Measurements from ENCODE around the gene TM4SF20. TPM values are rescaled to one million over a fixed set of nuclear protein-coding genes. Genes with fewer than 3 reads are reported as not detected.

Gene TM4SF20
- polyA plus RNA-seq, 1 of the 3 experiments (the other 2 are of a cell fraction), result 0.03 TPM

DNA sequence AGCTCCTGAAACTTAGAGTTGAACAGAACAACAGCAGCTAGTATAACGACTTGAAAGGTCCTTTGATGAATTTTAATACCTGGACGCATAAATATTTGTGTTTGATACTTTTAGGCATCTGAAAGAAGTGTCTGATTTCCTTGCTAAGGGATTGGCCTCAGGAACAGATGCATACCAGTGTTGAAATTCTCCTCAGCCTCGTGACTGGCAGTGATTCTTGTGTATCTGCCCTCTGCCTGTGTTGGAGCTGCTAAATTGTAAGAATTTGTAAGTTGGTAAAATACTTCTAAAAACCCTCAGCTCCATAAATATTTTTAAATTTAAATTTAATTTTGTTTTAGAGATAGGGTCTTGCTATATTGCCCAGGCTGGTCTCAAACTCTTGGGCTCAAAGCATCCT lies 31.1 kb upstream of the TM4SF20 start:
- DNase-seq, result no peak
- H3K9ac ChIP-seq, result no peak overlapping the region
- H3K4me2 ChIP-seq, result no peak overlapping the region
- H3K9me3 ChIP-seq, result no peaks in the 10 kb centered on the region
- H2AFZ ChIP-seq (ENCODE audit: low read depth), result no peak overlapping the region
- no peaks in the 10 kb centered on the region for H3K79me2 ChIP-seq (ENCODE audit: insufficient read depth)
- H3K36me3 ChIP-seq (replicated peaks in 1 of 2; ENCODE audit: control insufficient read depth in 1 of 2, insufficient read depth in 2 of 2, low read length in 1 of 2), result no peaks in the 10 kb centered on the region
- H4K20me1 ChIP-seq (ENCODE audit: insufficient read depth), result no peaks in the 10 kb centered on the region
- no peak overlapping the region for H3K27ac ChIP-seq (ENCODE audit: low read depth in 2 of 2, low read length in 1 of 2)
- no peak overlapping the region for H3K4me3 ChIP-seq (ENCODE audit: low read depth in 2 of 2, low read length in 1 of 2)
- WGBS (ENCODE audit: low lambda C conversion rate), result 87% methylated on average over 3 of the region's 3 CpGs
- TF ChIP-seq, protein P1, sequence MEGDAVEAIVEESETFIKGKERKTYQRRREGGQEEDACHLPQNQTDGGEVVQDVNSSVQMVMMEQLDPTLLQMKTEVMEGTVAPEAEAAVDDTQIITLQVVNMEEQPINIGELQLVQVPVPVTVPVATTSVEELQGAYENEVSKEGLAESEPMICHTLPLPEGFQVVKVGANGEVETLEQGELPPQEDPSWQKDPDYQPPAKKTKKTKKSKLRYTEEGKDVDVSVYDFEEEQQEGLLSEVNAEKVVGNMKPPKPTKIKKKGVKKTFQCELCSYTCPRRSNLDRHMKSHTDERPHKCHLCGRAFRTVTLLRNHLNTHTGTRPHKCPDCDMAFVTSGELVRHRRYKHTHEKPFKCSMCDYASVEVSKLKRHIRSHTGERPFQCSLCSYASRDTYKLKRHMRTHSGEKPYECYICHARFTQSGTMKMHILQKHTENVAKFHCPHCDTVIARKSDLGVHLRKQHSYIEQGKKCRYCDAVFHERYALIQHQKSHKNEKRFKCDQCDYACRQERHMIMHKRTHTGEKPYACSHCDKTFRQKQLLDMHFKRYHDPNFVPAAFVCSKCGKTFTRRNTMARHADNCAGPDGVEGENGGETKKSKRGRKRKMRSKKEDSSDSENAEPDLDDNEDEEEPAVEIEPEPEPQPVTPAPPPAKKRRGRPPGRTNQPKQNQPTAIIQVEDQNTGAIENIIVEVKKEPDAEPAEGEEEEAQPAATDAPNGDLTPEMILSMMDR (IDR thresholded peaks at IDR 0.05), result no peak
- TF ChIP-seq, protein P2, sequence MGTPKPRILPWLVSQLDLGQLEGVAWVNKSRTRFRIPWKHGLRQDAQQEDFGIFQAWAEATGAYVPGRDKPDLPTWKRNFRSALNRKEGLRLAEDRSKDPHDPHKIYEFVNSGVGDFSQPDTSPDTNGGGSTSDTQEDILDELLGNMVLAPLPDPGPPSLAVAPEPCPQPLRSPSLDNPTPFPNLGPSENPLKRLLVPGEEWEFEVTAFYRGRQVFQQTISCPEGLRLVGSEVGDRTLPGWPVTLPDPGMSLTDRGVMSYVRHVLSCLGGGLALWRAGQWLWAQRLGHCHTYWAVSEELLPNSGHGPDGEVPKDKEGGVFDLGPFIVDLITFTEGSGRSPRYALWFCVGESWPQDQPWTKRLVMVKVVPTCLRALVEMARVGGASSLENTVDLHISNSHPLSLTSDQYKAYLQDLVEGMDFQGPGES (IDR thresholded peaks at IDR 0.05; ENCODE audit: low read depth, low read length), result no peak
- TF ChIP-seq TCF12 (IDR thresholded peaks at IDR 0.05), result no peak
- no peak for TF ChIP-seq YY1 (IDR thresholded peaks at IDR 0.05; ENCODE audit: low read depth)
- TF ChIP-seq, protein P3, sequence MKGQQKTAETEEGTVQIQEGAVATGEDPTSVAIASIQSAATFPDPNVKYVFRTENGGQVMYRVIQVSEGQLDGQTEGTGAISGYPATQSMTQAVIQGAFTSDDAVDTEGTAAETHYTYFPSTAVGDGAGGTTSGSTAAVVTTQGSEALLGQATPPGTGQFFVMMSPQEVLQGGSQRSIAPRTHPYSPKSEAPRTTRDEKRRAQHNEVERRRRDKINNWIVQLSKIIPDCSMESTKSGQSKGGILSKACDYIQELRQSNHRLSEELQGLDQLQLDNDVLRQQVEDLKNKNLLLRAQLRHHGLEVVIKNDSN (IDR thresholded peaks at IDR 0.05; ENCODE audit: borderline replicate concordance, low read depth), result no peak
- TF ChIP-seq TAF1 (IDR thresholded peaks at IDR 0.05; ENCODE audit: borderline replicate concordance, low read depth, low read length), result no peak
- TF ChIP-seq NFIC (IDR thresholded peaks at IDR 0.05; ENCODE audit: borderline replicate concordance), result no peak
- TF ChIP-seq CHD2 (IDR thresholded peaks at IDR 0.05; ENCODE audit: low read length, partially characterized antibody), result no peak
- TF ChIP-seq, protein P4, sequence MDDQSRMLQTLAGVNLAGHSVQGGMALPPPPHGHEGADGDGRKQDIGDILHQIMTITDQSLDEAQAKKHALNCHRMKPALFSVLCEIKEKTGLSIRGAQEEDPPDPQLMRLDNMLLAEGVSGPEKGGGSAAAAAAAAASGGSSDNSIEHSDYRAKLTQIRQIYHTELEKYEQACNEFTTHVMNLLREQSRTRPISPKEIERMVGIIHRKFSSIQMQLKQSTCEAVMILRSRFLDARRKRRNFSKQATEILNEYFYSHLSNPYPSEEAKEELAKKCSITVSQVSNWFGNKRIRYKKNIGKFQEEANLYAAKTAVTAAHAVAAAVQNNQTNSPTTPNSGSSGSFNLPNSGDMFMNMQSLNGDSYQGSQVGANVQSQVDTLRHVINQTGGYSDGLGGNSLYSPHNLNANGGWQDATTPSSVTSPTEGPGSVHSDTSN (IDR thresholded peaks at IDR 0.05), result no peak
- no peak for TF ChIP-seq SIN3A (IDR thresholded peaks at IDR 0.05; ENCODE audit: borderline replicate concordance, low read depth, low read length)
- TF ChIP-seq, protein P5, sequence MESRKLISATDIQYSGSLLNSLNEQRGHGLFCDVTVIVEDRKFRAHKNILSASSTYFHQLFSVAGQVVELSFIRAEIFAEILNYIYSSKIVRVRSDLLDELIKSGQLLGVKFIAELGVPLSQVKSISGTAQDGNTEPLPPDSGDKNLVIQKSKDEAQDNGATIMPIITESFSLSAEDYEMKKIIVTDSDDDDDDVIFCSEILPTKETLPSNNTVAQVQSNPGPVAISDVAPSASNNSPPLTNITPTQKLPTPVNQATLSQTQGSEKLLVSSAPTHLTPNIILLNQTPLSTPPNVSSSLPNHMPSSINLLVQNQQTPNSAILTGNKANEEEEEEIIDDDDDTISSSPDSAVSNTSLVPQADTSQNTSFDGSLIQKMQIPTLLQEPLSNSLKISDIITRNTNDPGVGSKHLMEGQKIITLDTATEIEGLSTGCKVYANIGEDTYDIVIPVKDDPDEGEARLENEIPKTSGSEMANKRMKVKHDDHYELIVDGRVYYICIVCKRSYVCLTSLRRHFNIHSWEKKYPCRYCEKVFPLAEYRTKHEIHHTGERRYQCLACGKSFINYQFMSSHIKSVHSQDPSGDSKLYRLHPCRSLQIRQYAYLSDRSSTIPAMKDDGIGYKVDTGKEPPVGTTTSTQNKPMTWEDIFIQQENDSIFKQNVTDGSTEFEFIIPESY (IDR thresholded peaks at IDR 0.05; ENCODE audit: borderline replicate concordance, low read depth), result no peak
- TF ChIP-seq JUND (IDR thresholded peaks at IDR 0.05), result no peak
- no peak for TF ChIP-seq TEAD4 (IDR thresholded peaks at IDR 0.05; ENCODE audit: borderline replicate concordance, insufficient read depth)
- CTCF ChIA-PET, result interaction anchor here (0.8 to 1.2 kb wide), 3 partner anchors 16 to 356 kb away, joined by 3 read pairs; no protein-coding TSS in a partner anchor
- no peaks in the 10 kb centered on the region for H3K9me2 ChIP-seq
- H3K27me3 ChIP-seq (ENCODE audit: insufficient read depth), result no peaks in the 10 kb centered on the region
- peaks cover 5 to 35% of the 10 kb centered on the region in 2 experiments; a peak in 2 of 4 replicates for H3K4me1 ChIP-seq (ENCODE audit: control insufficient read depth in 1 of 2, insufficient read depth in 2 of 2, low read depth in 1 of 2, low read length in 1 of 2)
- POLR2A ChIA-PET, result no interaction called here
- H3F3A ChIP-seq (replicated peaks; ENCODE audit: insufficient read depth), result peaks cover 10% of the 10 kb centered on the region
